GM23248 (cell line): Measurements from ENCODE around the gene ALDH7A1. TPM values are rescaled to one million over a fixed set of nuclear protein-coding genes. Genes with fewer than 3 reads are reported as not detected.

Experiments used
- DNase-seq: peaks from one replicate; pipeline ENCODE4 v3.0.0-alpha.2; 2015
- H2AFZ ChIP-seq: fragments of 200-600 bp; sonication (generic); 2 replicates; pipeline ENCODE4 v1.6.1; 2016; ENCODE audit warnings: antibody characterized with exemption
- H3F3A ChIP-seq: fragments of 200-600 bp; sonication (generic); 2 replicates; pipeline ENCODE4 v1.6.1; 2016; ENCODE audit warnings: mild to moderate bottlenecking, antibody characterized with exemption, mixed run types; ENCODE audit not compliant: insufficient read depth
- H3K27ac ChIP-seq: fragments of 200-600 bp; sonication (generic); 2 replicates; pipeline ENCODE4 v1.5.1; 2016; ENCODE audit warnings: mild to moderate bottlenecking
- H3K27me3 ChIP-seq: fragments of 200-600 bp; sonication (generic); replicated peaks from 2 replicates; pipeline ENCODE4 v1.6.1; 2016; ENCODE audit warnings: mild to moderate bottlenecking; ENCODE audit not compliant: insufficient read depth
- H3K36me3 ChIP-seq: fragments of 200-600 bp; sonication (generic); 2 replicates; pipeline ENCODE4 v1.6.1; 2016; ENCODE audit warnings: low read depth, mild to moderate bottlenecking
- H3K4me1 ChIP-seq: fragments of 200-600 bp; sonication (generic); 2 replicates; pipeline ENCODE4 v1.6.1; 2016; ENCODE audit warnings: mild to moderate bottlenecking; ENCODE audit not compliant: insufficient read depth
- H3K4me2 ChIP-seq: fragments of 200-600 bp; sonication (generic); one replicate; pipeline ENCODE4 v1.6.1; 2016; ENCODE audit warnings: mild to moderate bottlenecking; ENCODE audit not compliant: unreplicated experiment
- H3K4me3 ChIP-seq: fragments of 200-600 bp; sonication (generic); 2 replicates; pipeline ENCODE4 v1.5.1; 2016; ENCODE audit warnings: mild to moderate bottlenecking
- H3K79me2 ChIP-seq: fragments of 200-600 bp; sonication (generic); 2 replicates; pipeline ENCODE4 v1.6.1; 2016; ENCODE audit warnings: mild to moderate bottlenecking; ENCODE audit not compliant: insufficient read depth
- H3K9ac ChIP-seq: fragments of 200-600 bp; sonication (generic); 2 replicates; pipeline ENCODE4 v1.6.1; 2016; ENCODE audit warnings: mild to moderate bottlenecking
- H3K9me2 ChIP-seq: fragments of 200-600 bp; sonication (generic); 2 replicates; pipeline ENCODE4 v1.6.1; 2016; ENCODE audit warnings: mixed run types, mild to moderate bottlenecking, moderate library complexity; ENCODE audit not compliant: insufficient read depth
- H3K9me3 ChIP-seq: fragments of 200-600 bp; sonication (generic); one replicate; pipeline ENCODE4 v1.6.1; 2017; ENCODE audit warnings: low read depth
- H4K20me1 ChIP-seq: fragments of 200-600 bp; sonication (generic); 2 replicates; pipeline ENCODE4 v1.6.0; 2016; ENCODE audit not compliant: insufficient read depth
- EZH2 ChIP-seq: fragments of 200-600 bp; sonication (generic); IDR thresholded peaks from 2 replicates; pipeline ENCODE4 v1.6.1; 2018; ENCODE audit warnings: antibody characterized with exemption, mild to moderate bottlenecking; ENCODE audit not compliant: insufficient read depth, poor library complexity, severe bottlenecking
- EZH2phosphoT487 ChIP-seq: fragments of 200-600 bp; sonication (generic); IDR thresholded peaks from 2 replicates; pipeline ENCODE4 v1.6.1; 2018; ENCODE audit warnings: antibody characterized with exemption, moderate library complexity, mild to moderate bottlenecking, low read depth; ENCODE audit not compliant: insufficient read depth
- WGBS, 2 experiments: methylation state at CpG; one replicate each; pipeline ENCODE4 v1.1.6; 2015 to 2017; ENCODE audit warnings: low lambda C conversion rate in 2 of 2, low coverage in 1 of 2; ENCODE audit errors: missing lambda C conversion rate in 2 of 2; 5-methylcytosine and 5-hydroxymethylcytosine counted together
- in situ Hi-C: fragments of 300-500 bp; cut with MboI; formaldehyde crosslinking; loops from 2 replicates; pipeline ENCODE4 v1.15.0; 2020
- polyA plus RNA-seq: library from polyadenylated mRNA; unstranded; fragments of >200 nt; fragmentation: Nextera tagmentation; extraction: Ambion mirVana; gene quantifications from 2 replicates; pipeline ENCODE4 v1.2.1, GENCODE V29; 2016
- total RNA-seq: library from RNA; depleted of rRNA; stranded (reverse); fragments of >200 nt; shearing (Covaris generic); gene quantifications from 2 replicates; pipeline ENCODE4 v1.2.3, GENCODE V29; 2014

The ALDH7A1 gene
- total and polyA plus RNA-seq, 2 experiments from 2014 or later: 41.3 to 108 TPM

- no peak overlapping the region for H3K4me3 ChIP-seq
- no peak overlapping the region for H3K9ac ChIP-seq
- WGBS, 2 experiments: 91% methylated on average over 8 of the region's 8 CpGs
- TF ChIP-seq EZH2phosphoT487 (no peak), EZH2 (no peak)
- no peaks in the 10 kb centered on the region for H3K9me2 ChIP-seq
- no peak overlapping the region for H3K4me2 ChIP-seq
- no peak for DNase-seq
- H3K36me3 ChIP-seq: peaks cover 94% of the 10 kb centered on the region
- H2AFZ ChIP-seq: no peak overlapping the region
- peaks cover 79% of the 10 kb centered on the region for H3F3A ChIP-seq
- in situ Hi-C loops: no loop called here
- no peaks in the 10 kb centered on the region for H3K27me3 ChIP-seq
- no peaks in the 10 kb centered on the region for H3K79me2 ChIP-seq
- H3K4me1 ChIP-seq: peaks cover 15% of the 10 kb centered on the region
- no peak overlapping the region for H3K27ac ChIP-seq
- no peaks in the 10 kb centered on the region for H3K9me3 ChIP-seq
- no peaks in the 10 kb centered on the region for H4K20me1 ChIP-seq
These were observed 102.1 kb downstream of the ALDH7A1 start for GRCh38 chr5:126492939-126493338.

GRCh38 chr5:126490167-126490940 is 104.7 kb downstream of the ALDH7A1 start:
- peak; percentile 66 for DNase-seq
- no peak for TF ChIP-seq EZH2
- no peak for TF ChIP-seq EZH2phosphoT487
- in situ Hi-C loops: no loop called here
- Histone ChIP-seq H3K27me3 (no peaks in the 10 kb centered on the region), H3K79me2 (no peaks in the 10 kb centered on the region), H2AFZ (no peak overlapping the region), H3K4me2 (no peak overlapping the region), H4K20me1 (no peaks in the 10 kb centered on the region), H3K27ac (peak overlapping the region; percentile 78), H3K36me3 (peaks cover 97% of the 10 kb centered on the region), H3K9me3 (no peaks in the 10 kb centered on the region), H3K9ac (peak overlapping the region; percentile 48), H3F3A (peaks cover 83% of the 10 kb centered on the region), H3K4me3 (no peak overlapping the region), H3K4me1 (peaks cover 15% of the 10 kb centered on the region), H3K9me2 (no peaks in the 10 kb centered on the region)
- 39 to 43% methylated on average over 12 of the region's 12 CpGs for WGBS, 2 experiments

- H3K36me3 ChIP-seq: peaks cover 98% of the 10 kb centered on the region
- in situ Hi-C loops: no loop called here
These were observed 106.5 kb downstream of the ALDH7A1 start for GRCh38 chr5:126488443-126489065.

GRCh38 chr5:126487596-126487995 is 107.4 kb downstream of the ALDH7A1 start:
- Histone ChIP-seq H4K20me1 (no peaks in the 10 kb centered on the region), H2AFZ (no peak overlapping the region), H3F3A (peaks cover 76% of the 10 kb centered on the region), H3K36me3 (peaks cover 98% of the 10 kb centered on the region), H3K4me2 (no peak overlapping the region), H3K27me3 (no peaks in the 10 kb centered on the region), H3K4me1 (peaks cover 23% of the 10 kb centered on the region), H3K9ac (no peak overlapping the region), H3K27ac (0 out of 2 replicates have a peak overlapping the region, but pooled peaks have one; percentile 1), H3K9me3 (no peaks in the 10 kb centered on the region), H3K9me2 (no peaks in the 10 kb centered on the region), H3K4me3 (no peak overlapping the region), H3K79me2 (0 out of 2 replicates have a peak, but pooled peaks cover 3% of the 10 kb centered on the region)
- no peak for DNase-seq
- no peak for TF ChIP-seq EZH2phosphoT487
- no peak for TF ChIP-seq EZH2
- in situ Hi-C loops: no loop called here

More at GRCh38 chr5:126488443-126489065, 106.5 kb downstream of the ALDH7A1 start:
- no peak overlapping the region for H3K4me2 ChIP-seq
- H3K27ac ChIP-seq: 0 out of 2 replicates have a peak overlapping the region, but pooled peaks have one; percentile 1
- no peak overlapping the region for H3K4me3 ChIP-seq
- H3K9me2 ChIP-seq: no peaks in the 10 kb centered on the region
- no peaks in the 10 kb centered on the region for H3K9me3 ChIP-seq
- H3K9ac ChIP-seq: no peak overlapping the region
- H3F3A ChIP-seq: peaks cover 68% of the 10 kb centered on the region
- H4K20me1 ChIP-seq: no peaks in the 10 kb centered on the region
- peaks cover 15% of the 10 kb centered on the region for H3K4me1 ChIP-seq
- no peak for DNase-seq
- H3K79me2 ChIP-seq: no peaks in the 10 kb centered on the region
- H3K27me3 ChIP-seq: no peaks in the 10 kb centered on the region
- no peak for TF ChIP-seq EZH2phosphoT487
- TF ChIP-seq EZH2: no peak
- H2AFZ ChIP-seq: no peak overlapping the region
- WGBS, 2 experiments: 92% methylated on average over 7 of the region's 7 CpGs
